ENCODE data around the gene HAPSTR1.
"Not testable (repeated sequence)": the region's sequence is repeated elsewhere in the genome, so short reads cannot be mapped to it uniquely, and the experiment has no call there.

Gene HAPSTR1

DNA sequence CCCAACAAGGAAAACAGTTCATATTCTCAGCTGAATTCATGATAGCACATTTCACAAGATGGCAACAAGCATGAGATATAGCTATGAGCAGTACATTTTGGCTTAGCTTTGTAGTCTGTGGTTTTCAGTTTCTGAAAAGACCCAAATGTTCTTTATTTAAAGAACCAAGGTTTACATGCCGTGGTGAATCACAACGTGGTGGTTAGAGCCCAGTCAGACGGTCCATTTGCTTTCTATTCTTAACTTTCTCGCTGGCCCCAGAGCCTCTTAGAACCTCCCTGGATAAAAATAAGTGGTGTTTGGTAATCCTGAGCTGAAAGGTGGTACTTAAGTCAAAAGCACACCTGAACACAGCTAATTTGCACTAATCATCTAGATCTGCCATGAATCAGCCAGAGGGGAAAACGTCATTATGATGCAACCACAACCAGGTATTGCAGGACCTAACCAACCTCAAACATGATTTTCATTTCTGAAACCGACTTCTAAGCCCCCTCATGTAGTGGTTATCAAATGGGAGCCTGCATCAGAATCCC, 18.6 kb upstream of the HAPSTR1 start:
- no peak for DNase-seq

DNA sequence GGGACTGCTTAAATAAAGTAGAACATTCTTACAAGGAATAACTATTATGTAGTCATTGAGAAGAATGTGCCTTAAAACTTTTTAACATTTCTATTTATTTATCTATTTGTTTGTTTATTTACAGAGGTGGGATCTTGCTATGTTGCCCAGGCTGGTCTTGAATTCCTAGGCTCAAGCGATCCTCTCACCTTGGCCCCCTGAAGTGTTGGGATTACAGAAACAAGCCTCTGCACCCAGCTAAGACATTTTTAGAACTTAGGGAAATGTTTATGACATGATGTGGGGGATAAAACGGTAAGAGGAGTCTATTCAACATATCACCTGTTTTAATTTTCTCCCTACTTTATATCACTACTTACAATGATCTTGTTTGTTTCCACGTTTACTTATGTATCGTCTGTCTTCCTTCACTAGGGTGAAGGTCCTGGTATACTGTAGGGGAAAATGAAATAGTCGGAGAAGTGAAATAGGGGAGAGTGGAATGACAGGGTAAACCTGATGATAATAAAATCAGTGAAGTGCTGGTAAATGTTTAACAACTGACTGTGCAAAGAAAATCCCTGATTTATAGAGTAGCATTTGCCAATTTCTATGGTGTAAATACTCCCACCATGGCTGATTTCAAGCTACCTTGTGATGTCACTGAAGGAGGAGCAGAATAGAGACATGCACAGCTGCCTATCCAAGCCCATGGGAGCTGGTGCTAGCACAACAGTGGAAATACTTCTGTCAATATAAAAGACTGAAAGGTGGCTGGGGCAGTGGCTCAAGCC, 16.0 kb upstream of the HAPSTR1 start:
- DNase-seq: no peak

DNA sequence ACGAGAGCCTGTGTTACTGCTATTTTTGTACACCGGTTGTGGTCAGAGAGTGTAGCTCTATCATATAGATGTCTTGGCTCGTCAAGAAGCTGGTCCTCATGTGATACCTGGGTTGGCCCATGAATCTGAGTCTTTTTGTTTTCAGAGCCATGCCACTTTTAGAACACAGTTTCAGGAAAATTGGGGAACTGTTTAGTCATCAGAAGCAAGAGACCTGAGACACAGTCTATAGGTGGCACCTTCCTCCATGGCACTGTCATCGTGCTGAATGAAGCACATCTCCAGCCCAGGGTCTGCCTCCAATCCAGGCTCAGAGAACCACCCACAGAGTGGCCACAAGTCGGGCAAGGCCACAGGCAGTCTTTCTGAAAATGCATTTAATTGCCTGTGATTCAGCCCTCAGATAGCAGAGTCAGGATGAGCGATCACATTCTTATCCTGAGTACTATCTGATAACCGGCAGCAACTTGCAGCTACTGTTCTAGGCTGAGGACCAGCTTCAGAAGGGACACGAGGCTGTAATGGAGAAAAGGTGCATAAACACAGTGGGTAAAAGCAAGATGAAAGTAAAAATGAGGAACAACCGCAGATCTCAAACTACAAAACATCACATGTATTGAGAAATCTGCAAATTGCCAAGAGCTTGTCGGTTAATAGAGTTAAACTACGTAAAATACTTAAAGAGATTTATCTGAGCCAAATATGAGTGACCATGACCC, 14.2 kb upstream of the HAPSTR1 start:
- no peak for DNase-seq

DNA sequence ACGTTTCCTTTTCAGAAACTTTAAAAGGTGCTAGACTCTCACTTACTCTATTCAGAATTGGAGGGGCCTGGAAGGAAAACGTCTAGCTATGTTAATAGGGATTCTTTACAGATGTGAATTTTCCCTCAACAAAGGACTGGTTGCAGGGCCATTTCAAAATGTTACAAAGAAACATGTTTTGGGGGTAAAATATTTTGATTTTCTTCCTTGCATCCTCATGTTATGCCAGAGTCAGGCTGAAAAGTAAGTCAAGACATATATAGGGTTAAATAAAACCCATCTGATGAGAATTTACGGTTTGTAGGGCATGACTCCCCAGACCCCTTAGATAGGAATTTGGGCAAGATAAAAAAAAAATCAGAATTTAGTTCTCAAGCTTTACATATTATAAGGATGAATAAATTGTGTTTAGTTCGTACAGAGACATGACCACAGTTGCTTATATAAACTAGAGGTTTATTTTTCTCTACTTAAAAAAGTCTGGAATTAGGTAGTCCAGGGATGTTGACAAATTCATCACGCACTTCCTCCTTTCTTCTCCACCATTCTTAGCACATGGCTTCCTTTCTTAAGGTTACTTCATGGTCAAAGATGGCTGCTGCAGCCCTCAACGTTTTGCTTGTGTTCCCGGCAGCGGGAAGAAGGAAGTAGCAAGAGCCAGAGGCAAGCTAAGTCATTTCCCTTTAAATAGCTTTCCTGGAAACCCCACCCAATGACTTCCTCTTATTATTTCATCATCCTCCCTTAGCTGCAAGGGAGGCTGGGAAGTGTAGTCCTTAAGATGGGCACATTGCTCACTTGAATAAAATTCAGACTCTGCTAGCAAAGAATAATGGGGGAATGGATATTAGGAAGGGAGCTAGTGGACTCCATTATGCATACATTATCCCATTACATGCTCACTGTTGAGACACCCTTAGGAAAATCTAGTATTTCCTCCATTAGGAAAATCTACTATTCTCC, 12.7 kb upstream of the HAPSTR1 start:
- DNase-seq: not testable (repeated sequence)

DNA sequence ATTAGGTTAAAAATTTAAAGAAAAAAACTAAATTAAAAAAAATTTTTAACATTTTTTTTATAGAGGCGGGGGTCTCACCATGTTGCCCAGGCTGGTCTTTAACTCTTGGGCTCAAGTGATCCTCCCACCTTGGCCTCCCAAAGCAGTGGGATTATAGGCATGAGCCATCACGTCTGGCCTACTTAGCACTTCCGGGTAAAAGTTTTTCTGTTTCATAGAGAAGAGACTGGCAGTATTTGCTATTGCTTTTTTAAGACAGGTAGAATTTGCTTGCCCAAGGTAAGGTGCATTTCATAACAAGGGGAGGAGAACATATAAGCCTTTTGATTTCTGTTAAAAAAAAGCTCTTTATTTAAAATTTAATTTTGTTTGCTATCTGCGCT, 12.0 kb upstream of the HAPSTR1 start:
- DNase-seq: no peak

DNA sequence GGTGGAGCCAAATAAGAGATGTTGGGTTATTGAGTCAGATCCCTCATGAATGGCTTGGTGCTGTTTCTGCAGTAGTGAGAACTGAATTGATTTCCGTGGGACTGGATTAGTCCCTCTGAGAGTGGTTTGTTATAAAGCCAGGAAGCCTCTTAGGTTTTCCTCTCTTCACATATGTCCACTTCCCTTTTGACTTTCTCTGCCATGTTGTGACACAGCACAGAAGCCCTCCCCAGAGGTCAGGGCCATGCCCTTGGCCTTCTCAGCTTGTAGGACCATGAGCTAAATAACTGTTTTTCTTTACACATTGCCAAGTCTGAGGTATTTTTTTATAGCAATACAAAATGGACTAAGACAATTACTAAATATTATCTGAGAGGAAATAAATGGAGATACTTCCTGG, 10.3 kb upstream of the HAPSTR1 start:
- DNase-seq: no peak

DNA sequence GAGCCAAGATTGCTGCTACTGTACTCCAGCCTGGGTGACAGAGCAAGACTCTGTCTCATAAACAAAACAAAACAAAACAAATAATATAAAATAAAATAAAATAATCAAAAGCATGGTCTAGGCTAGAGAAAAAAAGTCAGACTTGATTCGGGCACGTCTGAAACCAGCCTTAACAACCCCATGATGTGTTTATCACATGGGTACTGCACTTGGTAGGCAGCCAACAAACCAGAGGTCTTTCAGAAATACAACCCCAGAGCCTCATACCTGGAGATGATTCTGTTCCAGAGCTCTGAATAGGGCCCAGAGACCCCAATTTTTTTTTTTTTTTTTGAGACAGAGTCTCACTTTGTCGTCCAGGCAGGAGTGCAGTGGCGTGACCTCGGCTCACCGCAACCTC, 9.6 kb upstream of the HAPSTR1 start:
- no peak for DNase-seq

DNA sequence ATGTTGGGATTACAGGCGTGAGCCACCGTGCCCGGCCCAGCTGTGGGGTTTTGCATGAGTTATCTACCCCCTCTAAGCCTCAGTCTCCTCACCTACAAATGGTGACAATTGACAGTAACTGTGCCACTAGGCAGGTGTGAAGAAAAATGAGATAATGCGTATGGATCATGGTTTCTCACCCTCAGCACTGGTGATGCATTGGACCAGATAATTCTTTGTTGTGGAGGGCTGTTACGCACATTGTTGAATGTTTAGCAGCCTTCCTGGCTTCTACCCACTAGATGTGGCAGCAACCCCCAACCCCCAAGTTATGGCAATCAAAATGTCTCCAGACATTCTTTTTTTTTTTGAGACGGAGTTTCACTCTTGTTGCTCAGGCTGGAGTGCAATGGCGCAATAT, 9.0 kb upstream of the HAPSTR1 start:
- DNase-seq: no peak

DNA sequence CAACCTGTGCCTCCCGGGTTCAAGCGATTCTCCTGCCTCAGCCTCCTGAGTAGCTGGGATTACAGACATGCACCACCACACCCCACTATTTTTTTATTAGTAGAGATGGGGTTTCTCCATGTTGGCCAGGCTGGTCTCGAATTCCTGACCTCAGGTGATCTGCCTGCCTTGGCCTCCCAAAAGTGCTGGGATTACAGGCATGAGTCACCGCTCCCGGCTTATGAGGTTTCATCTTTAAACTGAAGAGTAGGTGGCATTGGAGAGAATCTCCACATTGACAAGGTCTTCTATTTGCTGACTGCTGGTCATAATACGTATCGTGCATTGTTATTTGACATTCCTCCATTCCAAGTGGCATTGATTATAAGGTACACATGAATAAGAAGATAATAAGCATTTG, 3.7 kb upstream of the HAPSTR1 start:
- not testable (repeated sequence) for DNase-seq

DNA sequence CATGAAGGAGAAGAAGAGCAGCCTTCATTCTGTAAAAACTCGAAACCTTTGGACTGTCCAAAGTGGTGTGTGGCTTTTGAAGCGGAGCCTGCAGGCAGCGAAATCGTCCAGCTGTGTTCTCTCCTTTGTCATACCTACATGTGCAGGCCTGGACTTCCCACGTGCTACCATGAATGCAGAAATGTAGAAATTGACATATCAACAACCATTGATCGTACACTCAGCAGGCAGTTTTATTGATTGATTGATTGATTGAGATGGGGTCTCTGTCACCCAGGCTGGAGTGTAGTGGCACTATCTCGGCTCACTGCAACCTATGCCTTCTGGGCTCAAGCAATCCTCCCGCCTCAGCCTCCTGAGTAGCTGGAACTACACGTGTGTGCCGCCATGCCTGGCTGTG, 2.6 kb upstream of the HAPSTR1 start:
- DNase-seq: no peak

DNA sequence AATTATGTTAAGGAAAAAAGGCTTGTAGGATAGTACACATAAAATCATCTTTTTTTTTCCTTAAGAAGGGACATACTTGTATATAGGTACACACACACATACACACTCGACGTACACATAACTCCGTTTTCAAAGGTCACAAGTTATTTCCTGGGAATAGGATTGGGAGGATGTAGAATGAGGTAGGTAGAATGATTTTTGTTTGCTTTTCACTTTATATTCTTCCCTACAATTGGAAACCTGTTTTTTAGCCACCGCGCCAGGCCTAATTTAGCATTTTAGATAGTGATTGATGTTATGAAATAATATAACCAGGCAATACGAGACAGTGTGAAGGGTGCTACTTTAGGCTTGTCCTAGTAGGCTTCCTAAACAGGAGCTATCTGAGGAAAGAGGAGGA, 1.8 kb upstream of the HAPSTR1 start:
- DNase-seq: no peak

DNA sequence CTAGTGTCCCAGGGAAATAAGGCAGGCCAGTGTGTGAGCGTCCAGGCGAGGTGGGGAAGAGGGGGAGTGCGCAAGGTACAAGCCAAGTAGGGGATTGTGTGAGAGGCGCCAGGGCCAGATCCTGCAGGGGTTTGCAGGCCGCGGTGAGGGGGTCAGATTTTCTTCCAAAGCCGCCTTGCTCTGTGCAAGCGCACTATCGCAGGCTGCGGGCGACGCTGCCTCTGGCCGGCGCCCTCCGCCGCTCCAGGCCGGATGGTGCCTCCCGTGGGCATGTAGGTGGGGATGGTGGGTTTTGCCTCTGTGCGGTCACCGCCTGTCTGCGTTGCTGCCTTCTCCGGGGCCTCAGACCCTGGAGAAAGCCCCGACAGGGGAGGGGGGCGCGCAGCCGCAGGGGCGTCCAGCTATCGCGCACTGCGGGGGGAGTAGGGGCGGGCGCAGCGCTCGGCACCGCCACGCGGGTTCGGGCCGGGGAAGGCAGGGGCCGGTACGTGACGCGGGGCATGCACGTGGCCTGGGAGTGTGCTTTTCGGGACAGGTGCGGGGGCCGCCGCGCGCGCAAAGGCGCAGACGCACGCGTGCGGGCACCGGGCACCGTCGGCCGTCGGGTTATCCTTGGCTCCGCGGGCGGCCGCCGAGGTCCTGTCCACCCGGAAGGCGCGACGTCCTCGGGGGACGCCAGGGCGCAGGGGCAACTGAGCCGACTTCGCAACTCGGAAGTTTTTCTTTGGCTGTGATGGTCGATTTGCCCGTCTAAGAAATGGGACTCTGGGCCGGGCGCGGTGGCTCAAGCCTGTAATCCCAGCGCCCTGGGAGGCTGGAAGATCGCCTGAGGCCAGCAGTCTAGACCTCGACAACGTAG, 1.1 kb upstream of the HAPSTR1 start:
- DNase-seq: no peak

DNA sequence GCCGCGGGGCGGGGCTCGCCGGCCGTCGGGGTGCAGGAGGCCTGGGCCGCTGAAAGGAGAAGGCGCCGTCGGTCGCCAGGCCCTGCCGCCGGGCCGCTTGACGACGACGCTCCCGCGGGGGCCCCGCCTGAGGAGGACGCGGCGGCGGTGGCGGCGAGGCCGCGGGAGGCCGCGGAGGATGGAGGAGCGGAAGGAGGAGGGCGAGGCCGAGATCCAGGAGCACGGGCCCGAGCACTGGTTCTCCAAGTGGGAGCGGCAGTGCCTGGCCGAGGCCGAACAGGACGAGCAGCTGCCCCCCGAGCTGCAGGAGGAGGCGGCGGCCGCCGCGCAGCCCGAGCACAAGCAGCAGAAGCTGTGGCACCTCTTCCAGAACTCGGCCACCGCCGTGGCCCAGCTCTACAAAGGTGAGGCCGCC, 430 bp downstream of the HAPSTR1 start:
- DNase-seq: peak; percentile 29

DNA sequence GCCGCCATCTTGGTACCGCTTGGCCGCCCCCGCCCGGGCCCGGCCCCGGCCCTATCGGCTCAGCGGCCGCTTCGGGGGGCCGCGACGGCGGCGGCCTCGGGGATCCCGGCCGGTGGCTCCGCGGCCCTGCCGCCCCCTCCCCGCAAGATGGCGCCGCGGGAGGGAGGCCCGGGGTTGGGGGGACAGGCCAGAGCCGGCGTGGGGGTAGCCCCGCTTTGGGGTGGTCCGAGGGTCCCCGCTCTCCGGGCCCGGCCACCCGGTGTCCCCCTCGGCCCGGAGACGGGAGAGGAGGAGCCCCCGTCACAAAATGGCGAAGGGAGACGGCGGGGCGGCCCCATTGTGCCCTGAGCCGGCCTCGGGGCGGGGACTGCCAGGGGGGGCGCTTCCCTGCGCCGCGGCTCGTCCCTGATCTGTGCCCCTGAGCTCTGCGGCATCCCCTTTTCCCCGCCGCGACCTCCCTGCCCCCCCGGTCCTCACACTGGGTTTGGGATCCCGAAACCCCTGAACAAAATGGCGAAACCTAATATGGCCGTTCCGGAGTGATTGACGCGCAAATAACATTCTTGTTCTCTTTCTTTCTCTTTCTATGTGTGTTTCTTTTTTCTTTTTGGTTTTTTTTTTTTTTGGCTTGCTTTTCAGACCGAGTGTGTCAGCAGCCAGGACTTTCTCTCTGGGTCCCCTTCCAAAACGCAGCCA, 986 bp downstream of the HAPSTR1 start:
- DNase-seq: peak; percentile 52

DNA sequence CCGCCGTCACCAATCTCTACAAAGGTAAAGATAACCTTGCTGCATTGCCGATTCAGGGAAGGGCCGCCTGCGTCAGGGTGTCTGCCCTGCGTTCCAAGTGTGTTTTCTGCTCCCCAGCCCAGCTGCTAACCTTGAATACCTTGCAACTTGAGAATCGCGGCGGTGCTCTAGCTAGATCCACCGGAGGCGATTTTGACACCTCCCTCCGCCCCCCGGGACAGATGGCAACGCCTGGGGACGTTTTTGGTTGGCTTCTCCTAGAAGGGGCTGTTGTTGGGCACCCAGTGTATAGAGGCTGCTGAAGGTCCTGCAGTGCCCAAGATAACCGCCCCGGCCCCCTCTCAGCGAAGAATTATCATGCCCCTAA, 1.5 kb downstream of the HAPSTR1 start:
- DNase-seq: peak; percentile 43

DNA sequence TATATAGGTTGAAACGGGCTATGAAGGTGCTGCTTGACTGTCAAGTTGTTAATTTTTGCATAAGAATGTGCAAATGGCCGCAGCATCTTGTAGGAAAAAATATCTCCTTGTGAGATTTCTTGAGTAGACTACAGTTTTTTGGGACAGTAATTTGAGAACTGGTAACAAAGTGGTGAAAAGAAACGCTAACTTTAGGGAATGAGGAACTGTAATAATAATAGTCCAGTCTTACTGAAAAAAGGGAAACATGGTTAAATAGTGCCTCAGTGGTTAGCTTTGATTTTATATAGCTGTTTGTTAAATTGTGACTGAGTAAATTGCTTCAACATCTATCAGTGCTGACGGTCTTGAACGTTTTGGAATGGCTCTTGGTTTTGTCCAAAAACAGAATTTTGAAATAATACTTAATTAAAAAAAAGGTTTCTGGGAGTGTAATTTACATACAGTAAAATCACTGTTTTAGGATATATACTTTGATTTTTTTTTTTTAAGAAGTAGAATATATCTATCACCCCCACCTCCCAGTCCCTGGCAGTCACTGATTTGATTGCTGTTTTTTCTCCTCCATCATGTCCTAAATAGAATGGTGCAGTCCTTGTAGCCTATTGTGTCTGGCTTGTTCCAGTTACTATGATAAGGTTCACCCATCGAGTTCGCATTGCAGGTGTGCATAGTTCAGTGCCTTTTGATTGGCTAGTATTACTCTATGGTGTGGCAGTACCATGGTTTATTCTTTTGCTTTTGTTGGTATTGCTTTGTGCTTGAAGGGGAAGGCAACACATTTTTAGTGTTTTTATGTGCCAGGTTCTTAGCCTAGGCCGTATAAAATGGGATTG, 2.8 kb downstream of the HAPSTR1 start:
- no peak for DNase-seq

DNA sequence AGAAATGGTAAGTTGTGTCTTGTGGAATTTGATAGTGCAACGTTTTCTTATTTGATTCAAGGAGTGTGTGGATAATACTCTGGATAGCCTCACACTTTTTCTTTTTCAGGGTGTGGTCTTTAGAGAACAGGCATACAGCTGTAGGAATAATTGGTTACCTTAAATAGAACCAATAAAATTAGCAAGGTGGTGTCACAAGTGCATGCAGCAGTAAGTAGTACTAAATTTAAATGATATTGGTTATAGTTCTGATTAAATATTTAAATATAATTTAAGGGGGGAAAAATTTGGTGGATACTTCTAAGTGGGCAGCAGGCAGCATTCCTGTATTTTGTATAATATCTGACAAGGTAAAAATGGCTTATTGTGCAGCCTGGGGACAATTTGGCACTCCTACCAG, 3.7 kb downstream of the HAPSTR1 start:
- DNase-seq: no peak

DNA sequence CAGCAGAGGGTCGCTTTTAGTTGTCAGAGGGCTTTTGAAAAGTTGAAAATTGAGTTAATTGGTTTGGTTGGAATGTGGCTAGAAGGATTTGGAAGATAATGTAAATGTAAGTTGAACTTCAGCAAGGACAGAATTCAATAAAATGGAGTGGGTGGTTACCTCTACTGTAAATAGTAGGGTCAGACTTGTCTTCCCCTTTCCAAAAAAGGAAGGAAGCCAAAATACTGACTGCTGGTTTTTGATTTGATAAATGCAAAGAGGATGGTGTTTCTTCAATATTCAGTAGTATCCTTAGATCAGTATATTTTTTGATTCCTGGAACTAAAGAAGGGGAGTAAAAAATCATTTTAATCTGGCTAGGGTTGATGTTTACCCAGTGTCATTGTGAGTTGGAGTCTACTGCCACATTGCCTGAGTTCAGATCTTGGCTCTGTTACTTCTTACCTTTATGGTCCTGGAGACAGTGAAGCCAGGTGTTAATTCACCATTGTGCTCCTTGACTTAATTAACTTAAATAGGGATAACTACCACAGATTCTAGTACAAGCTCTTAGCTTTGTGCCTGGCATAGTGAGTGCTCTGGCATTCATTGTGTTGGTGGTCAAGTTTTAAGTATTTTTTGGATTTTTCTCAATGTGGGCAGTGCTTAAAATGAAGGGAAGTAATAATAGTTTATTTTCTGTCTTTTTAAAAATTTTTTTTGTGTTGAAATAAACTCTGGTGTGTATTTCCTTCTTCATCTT, 4.4 kb downstream of the HAPSTR1 start:
- no peak for DNase-seq

DNA sequence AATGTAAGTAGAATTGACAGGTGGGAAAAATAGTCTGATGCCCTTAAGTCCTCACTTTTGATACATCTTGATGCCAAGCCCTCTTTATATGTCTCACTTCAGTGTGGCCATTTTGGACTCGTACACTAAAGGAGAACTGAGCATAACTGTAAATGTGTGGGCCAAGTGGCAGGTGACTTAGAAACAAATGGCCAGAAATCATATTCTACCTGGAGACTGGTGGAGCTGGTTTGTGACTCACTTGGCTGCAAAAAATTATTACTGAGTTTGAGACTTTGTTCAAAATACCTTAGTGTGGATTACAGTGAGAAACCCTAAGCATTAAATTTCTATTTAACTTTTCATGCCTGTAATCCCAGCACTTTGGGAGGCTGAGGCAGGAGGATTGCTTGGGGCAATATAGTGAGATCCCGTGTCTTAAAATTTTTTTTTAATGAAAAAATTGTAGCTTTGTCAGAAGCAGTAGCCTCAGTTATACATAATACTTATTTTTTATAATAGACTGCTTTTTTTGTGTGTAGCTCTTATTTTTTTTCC, 5.0 kb downstream of the HAPSTR1 start:
- DNase-seq: no peak
